HG02642 (cell line): ENCODE data around the gene BET1.
A peak's percentile ranks its signal among the peaks of the same experiment; 100 is the strongest.
"Not testable (repeated sequence)": the region's sequence is repeated elsewhere in the genome, so short reads cannot be mapped to it uniquely, and the experiment has no call there.

Experiments
- ATAC-seq: cut with Tn5 transposase; IDR thresholded peaks from one replicate; pipeline ENCODE4 v1.9.1; 2021; ENCODE audit warnings: mild to moderate bottlenecking; ENCODE audit not compliant: unreplicated experiment, poor library complexity

BET1 gene, protein sequence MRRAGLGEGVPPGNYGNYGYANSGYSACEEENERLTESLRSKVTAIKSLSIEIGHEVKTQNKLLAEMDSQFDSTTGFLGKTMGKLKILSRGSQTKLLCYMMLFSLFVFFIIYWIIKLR

DNA sequence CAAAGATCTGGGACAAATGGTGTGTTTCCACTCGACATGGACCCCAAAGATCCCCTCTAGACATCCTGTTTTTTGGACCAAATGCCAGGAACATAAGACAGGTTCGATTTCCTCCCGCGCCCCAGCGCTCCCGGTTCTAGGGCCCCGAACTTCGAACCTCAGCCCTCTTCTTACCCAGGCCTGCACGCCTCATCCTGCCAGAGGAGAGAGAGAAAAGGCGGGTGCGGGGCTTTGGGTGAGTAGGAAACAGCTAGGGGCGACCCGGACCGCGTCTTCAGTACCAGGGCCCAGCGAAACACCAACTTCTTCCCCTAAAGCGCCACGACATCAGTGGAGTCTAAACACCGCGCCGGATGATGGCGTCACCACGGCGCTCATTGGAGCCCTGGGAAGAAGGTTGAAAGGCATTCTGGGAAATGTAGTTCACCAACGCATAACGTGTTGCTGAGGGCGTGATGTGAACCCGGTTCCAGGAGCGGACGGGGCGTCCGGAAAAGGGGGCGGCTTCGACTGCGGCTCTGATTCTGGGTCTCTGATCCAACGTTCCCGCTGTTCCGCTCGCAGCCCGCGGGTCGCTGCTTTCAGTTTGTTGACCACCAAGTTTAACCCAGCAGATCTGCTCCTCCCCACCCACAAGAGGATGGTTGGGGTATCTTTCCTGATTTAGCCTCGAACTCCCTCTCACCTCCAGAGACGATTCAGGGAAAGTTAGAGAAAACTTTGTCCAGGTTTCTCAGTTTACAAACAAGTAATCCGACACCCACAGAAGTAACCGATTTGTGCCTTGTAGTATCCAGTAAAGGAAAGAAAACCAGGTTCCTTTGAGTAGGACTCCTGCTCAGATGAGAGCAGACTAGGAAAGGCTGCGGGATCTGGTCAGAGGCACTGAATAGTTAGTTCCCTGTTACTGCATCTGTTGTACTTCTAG is at the start of gene BET1:
BET1 (minus strand) TSS at position 332 of the 928 bp plus-strand sequence; CDS start at position 193, 139 bp downstream.
- ATAC-seq = peak; percentile 98

DNA sequence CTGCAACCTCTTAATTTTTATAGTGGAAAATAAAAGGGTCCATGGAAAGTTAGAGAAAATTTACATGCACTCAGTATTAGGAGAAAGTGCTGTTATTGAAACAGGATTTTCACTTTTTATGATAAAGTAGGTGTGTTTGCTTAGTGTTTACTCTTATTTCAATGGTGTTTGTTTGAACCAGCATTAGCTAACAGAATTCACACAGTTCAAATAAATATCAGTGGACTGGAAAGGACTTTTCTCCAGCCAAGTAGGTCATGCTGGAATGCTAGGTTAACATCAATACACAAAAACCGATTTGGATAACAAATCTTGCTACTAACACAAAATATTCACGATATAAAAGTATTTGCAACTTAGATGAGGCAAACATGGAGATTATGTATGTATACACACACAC is 49.4 kb upstream of the BET1 start:
- ATAC-seq = no peak

DNA sequence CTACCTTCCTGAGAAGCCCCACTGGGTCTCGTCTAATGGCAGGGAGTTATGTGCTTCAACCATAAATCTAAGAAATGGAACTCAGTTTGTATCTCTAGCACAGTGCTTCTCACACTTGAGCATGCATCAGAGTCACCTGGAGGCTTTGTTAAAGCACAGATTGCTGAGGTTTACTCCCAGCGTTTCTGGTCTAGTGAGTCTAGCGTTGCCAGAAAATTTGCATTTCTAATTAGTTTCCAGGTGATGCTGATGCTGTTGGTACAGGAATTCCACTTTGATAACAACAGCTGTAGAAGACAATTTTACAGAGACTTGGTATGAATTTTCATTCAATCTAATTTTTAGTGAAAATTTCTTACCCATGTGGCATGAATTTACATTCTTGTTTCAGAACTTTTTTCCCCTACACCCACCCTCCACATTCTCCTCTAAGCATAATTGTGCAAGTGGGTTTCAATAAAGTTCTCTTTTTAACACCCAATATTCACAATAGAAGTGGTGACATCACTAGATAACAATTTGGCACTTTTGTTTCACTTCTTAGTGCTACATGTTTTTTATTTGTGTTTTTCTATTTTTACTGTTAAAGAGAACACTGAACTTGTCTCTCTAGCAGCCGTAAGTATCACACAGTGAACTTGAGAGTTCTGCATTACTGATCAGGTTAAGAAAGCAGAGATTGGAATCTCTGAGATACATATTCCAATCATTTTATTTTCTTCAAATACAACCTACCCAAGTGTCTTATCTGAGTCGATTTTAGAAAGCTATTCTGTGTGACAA is 48.4 kb upstream of the BET1 start:
- peak; percentile 50 for ATAC-seq

DNA sequence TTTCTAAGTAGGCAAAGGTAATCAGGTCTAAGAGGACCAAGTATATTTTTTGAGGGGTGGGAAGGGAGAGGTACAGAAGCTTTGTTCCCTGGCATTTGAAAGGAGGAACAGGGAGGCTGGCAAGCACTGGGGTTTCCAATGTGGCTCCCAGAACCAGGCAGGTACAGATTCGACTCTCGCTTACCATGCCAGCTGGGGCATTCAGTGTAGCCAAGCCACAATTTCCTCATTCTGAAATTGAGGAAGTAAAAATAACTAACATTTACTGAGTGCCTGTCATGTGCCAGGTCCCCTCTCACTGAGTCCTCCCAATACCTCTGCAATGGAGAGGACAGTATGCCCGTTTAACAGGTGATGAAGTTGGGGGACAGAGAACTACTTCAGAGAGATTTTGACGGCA is 45.9 kb upstream of the BET1 start:
- ATAC-seq = peak; percentile 87

DNA sequence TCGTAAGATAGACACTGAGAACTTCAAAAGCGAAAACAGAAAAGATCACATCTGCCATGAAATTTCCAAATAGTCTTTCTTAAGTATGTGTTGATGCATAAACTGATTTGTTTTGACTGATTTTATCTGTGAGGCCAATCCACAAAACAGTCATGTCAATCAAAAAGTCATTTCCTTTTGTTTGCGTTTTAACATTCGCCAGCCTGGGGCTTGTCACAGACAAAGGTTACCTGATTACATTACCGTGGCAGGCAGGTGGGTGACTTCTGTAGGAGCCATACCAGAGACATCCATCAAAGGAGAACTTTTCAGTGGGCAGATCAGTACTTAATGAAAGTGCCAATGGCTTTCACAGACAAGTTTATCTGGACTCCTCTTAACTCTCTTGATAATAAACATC is 45.5 kb upstream of the BET1 start:
- peak; percentile 35 for ATAC-seq

DNA sequence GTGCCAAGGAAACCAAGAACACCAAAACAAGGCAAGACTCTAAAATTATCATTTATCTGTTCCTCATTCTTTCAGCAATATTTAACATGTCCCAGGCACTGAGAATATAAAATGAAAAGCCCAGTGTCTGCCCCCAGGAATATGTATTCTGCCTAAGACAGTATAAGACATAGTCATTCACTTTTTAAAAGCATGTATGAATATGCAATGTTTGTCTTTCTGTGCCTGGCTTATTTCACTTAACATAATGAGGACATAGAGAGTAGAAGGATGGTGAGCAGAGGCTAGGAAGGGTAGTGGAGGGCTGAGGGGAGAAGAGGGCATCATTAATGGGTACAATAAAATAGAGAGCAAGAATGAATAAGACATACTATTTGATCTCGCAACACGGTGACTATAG is 44.6 kb upstream of the BET1 start:
- no peak for ATAC-seq

DNA sequence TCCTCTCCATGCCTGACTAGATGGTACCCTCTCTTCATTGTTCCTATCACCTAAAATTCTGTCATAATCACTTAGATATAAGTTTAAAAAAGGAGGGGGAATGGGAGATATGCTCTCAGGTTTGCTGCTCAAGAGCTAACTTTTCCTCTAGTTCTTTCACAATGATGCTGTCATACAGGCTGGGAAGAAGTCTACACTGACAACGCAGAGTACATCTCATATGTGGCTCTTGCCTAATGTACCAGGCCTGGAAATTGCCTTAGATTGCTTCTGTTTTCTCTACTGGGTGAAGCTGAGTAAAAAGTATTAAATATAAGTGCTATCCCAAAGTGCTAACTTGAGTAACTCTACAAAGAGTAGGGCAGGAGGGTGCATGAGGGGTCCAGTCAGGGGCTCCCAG is 43.8 kb upstream of the BET1 start:
- no peak for ATAC-seq

DNA sequence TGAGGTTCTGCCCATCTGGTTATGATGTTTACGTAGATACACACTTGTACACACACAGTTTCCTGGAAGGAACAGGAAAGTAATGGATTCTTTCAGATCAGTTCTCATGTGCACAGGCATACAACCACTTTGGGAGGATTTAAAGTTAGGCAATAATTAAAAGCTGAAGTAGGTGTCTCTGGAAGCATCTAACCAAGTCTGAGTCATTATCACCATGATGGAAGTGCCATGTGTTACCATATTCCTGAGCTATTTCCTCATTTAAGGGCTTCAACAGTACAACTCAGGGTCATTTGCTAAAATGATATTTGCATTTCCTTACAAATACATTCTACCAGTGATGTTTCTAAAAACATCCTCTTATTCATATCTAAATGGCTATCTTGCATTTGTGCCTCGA is 41.4 kb upstream of the BET1 start:
- no peak for ATAC-seq

DNA sequence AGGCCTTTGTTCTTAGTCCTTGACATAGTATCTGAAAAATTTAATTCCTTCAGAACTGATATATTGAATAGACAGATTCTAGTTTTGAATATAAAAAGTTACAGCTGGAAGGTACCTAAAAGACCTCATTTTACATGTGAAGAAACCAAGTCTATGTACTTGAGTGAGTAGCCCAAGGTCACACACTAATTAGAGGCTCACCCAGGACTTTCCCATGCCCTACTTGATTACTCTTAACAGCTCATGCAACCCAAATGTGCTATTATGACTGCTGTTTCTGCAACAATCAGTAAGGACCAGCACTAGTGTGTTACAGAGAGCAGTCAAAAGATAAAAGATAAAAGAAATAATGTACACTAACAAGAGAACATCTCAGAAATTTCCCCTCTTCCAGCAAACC is 40.7 kb upstream of the BET1 start:
- peak; percentile 34 for ATAC-seq

DNA sequence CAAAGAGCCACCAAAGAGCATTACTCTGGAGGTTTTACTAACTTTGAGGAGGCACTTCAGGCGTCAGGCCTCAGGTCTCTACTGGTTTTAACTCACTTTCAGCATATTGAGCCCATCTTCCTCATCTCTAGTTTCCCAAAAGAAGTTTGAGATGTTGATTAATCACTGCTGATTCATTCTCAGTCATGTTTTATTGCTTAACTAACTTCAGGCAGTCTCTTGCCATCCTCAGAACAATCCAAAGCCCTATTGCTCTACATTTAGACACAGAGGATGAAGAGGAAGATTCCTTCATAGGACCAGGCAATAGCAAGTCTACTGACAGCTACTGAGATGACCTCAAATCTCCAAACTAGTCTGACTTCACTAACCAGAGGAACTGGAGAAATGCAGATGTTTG is 39.1 kb upstream of the BET1 start:
- ATAC-seq = no peak

DNA sequence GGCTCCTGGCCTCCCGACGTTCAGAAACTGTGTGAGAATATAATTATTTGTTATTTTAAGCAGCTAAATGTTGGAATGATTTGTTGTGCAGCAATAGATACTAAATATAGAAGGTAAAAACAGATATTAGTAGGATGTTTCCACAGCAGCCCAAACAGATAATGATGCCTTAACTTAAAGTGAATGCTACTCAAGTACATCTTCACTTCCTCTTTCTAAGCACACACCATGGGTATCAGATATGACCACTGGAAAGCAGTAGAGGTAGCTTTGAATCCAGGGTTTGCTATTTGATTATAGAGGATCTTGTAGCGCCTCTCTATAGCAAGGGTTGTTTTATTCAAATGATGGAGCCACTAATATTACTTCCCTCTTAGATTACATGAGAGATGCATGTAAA is 38.2 kb upstream of the BET1 start:
- ATAC-seq = peak; percentile 91

DNA sequence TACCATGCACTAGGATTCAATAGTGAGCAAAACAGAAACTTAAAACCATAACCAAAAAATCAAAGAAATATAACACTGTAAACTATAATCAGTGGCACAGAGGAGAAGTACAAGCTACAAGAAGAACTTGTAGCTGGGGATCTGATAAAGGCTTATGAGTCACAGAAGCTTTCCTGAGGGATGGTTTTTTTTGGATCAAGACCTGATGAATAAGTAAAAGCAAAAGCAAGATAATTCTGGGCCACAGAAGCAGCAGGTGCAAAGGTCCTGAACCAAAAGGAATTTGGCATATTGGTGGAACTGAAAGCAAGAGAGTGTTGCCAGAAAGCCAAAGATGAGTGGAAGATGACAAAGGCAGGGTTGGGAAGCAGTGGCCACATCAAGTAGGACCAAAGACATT is 37.4 kb upstream of the BET1 start:
- no peak for ATAC-seq

DNA sequence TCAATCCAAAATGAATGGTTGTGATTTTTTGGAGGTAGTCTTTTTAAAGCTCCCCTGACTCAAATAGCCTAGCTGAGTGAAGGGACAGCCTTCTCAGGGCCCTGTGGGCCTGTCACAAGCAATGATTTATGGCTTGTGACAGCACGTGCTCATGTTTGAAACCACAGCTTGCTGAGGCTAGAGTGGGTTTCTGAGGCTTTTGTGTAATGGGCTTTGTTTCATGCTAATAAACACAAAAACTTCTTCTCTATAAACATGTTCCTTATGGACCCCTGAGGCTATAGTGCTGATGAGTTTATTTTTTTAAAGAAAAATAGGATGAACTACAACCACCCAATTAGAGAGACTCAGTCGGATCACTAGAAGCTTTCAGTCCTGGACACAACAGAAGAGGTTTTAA is 36.1 kb upstream of the BET1 start:
- no peak for ATAC-seq

DNA sequence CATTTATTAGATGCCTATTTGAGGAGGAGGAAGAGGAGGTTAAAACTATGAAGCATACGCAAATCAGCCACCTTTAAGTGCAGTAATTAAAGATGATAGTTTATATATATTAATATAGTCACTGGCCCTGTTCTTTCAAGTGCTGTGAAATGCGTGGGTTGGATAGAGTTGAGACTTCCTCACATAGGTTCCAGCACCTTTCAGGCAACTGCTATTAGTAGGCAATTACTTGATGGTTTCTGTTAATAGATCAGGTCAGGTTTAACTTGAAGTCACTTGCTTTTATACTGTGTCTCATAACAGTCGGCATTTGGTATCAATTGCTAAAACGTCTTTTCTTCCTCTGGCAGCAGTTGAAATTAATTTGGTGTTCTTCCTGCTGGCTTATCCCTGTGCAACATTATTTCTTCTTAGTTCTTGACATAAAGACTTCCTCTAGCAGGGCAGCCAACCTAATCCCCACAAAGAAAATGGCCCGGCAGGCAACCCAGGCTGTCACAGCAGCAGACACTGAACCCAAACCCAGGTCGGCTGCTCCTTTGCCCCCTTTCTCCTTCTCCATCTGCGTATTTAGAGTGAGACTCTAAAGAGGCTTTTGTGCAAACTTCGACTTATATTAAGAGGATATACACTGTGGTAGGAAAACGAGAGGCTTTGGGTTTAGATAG is 35.3 kb upstream of the BET1 start:
- no peak for ATAC-seq

DNA sequence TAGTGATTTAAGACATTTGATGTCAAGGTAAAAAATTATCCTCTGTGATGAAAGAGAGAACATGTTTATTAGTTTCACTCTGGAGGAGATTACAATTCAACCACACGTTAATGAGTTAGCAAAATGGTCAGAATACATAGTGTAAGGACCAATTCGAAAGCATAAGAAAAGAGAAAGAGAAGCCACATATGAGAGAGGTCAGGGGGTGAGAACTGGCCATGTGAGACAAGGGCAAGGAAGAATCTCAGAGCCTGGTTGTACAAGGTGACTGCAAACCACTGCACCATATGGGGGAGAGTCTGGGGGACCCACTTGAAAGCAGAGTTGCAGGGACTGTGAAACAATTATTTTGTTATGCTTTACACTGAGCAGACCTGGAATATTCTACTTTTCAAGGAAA is 27.7 kb upstream of the BET1 start:
- no peak for ATAC-seq

DNA sequence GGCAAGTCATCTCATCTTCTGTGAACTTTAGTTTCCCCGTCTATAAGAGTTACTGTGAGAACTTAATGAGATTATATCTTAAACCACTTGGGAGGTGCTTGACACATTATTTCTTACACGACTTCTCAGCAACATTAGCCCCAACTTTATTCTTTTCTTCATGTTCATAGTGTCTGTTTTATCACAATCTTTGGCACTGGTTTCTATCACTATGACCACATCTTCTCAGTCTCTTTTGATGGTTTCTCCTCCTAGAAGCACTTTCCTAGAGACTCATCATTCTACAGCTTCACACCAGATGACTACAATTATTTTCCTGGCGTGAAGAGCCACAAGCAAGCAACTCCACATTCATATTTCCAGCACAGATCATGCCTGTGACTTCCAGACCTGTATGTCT is 26.5 kb upstream of the BET1 start:
- ATAC-seq = no peak

DNA sequence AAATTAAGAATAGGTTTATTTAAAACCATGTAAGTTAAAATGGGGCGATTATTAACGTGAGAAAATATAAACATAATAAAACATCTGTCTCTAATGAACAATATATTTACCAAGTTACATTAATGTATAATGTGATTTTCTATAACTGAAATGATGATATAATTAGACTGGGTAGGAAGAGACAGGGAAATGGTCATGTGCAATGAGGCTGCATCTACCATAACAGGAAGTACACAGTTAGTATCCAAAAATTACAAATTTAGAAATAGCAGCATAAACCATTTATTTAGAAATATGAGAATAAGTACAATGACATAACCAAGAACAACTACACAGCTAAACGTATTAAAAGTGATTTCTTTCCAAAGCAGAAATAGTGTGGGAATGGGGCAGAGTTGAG is 25.8 kb upstream of the BET1 start:
- ATAC-seq = no peak

DNA sequence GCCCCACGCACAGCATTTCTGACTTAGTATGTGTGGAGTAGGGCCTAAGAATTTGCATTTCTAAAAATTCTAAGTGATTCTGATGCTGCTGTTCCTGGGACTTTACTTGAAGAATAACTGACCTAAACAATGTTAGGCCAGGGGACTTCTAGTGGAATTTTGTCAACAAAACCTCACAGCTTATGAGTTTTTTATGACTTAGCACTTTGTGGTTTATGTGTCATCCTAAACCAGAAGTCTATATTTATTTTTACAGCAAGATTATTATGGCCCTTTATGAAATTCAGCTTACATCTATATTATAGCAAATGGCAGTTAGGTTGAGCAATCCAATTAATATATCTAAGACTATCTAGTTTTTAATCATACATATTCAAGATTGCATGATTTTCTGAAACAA is 24.6 kb upstream of the BET1 start:
- no peak for ATAC-seq

DNA sequence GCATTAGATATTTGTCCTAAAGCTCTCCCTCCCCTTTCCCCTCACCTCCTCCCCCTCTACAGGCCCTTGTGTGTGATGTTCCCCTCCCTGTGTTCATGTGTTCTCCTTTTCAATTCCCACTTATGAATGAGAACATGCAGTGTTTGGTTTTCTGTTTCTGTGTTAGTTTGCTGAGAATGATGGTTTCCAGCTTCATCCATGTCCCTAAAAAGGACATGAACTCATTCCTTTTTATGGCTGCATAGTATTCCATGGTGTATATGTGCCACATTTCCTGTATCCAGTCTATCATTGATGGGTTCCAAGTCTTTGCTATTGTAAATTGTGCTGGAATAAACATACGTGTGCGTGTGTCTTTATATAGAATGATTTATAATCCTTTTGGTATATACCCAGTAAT is 22.5 kb upstream of the BET1 start:
- not testable (repeated sequence) for ATAC-seq

DNA sequence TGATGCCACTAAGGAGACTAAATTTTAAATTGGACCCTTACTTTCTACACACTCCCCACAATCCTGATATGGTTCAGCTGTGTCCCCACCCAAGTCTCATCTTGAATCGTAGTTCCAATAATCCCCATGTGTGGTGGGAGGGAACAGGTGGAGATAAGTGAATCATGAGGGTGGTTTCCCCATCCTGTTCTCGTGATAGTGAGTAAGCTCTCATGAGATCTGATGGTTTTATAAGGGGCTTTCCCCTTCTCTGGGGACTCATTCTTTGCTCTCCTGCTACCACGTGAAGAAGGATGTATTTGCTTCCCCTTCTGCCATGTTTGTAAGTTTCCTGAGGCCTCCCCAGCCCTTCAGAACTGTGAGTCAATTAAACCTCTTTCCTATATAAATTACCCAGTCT is 18.4 kb upstream of the BET1 start:
- no peak for ATAC-seq

DNA sequence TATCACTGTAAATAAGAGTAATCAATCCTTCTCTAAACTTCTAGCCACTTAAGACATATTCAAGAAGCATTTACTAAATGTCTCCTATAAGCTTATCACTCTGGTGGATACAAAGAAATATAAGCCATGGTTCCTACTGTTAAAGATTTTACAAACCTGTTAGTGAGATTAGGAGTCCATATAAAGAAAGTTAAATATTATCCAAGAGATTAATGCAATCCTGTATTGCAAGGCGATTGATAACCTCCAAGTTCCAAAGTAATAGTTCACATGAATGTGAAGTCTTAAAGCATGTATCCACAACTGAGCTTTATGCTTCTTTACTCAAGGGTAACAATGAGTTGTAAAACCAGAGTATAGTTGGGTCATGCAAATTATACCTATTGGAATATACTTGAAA is 12.6 kb upstream of the BET1 start:
- ATAC-seq = no peak
